ENCODE results near the gene ATR.

Gene ATR

DNA sequence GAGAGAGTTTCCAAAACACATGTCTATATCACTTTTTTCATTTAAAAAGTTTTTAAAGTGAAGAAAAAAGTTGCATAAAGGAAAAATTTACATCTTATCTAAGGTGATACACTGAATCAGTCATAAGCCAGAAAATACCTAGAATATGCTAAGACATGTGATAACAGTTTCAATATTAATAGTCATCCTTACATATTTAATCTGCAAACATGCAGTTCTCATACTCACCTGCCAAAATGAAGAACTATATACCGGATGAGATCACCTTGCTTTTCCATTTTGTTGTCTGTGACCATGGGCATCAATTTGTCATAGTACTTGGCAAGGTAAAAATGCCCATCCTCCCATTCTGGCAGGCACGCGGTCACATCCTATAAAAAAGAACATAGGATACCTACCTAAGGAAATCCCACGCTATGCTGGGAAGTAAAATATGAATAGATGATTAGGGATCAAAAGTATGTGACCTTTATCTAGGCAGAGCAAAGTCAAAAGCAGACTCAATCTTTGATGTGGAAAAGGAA, 93.6 kb downstream of the ATR start:
- TF ChIP-seq, protein P1, sequence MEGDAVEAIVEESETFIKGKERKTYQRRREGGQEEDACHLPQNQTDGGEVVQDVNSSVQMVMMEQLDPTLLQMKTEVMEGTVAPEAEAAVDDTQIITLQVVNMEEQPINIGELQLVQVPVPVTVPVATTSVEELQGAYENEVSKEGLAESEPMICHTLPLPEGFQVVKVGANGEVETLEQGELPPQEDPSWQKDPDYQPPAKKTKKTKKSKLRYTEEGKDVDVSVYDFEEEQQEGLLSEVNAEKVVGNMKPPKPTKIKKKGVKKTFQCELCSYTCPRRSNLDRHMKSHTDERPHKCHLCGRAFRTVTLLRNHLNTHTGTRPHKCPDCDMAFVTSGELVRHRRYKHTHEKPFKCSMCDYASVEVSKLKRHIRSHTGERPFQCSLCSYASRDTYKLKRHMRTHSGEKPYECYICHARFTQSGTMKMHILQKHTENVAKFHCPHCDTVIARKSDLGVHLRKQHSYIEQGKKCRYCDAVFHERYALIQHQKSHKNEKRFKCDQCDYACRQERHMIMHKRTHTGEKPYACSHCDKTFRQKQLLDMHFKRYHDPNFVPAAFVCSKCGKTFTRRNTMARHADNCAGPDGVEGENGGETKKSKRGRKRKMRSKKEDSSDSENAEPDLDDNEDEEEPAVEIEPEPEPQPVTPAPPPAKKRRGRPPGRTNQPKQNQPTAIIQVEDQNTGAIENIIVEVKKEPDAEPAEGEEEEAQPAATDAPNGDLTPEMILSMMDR (conservative IDR thresholded peaks at IDR 0.05; ENCODE audit: control insufficient read depth, insufficient read depth, low read depth, low read length) = no peak
- DNase-seq (ENCODE audit: low read depth) = no peak
- H3K4me3 ChIP-seq (ENCODE audit: control insufficient read depth, low read depth, low read length) = no peak overlapping the region

DNA sequence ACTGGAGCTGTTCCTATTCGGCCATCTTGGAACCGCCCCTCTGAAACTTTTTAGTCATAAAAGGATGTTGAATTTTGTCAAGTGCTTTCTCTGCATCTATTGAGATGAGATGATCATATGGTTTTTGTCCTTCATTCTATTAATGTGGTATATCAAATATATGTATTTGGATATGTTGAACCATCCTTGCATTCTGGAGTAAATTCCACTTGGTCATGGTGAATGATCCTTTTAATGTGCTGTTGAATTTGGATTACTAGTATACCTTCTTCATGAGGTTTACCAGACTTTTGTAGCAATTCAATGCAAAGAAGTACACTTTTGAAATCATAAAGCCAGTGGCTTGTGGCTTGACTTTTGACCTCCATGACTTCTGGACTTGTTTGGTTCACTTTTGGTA, 97.3 kb downstream of the ATR start:
- no peak for DNase-seq (ENCODE audit: low read depth)
- TF ChIP-seq, protein P1 (conservative IDR thresholded peaks at IDR 0.05; ENCODE audit: control insufficient read depth, insufficient read depth, low read depth, low read length) = no peak
- no peak overlapping the region for H3K4me3 ChIP-seq (ENCODE audit: control insufficient read depth, low read depth, low read length)

DNA sequence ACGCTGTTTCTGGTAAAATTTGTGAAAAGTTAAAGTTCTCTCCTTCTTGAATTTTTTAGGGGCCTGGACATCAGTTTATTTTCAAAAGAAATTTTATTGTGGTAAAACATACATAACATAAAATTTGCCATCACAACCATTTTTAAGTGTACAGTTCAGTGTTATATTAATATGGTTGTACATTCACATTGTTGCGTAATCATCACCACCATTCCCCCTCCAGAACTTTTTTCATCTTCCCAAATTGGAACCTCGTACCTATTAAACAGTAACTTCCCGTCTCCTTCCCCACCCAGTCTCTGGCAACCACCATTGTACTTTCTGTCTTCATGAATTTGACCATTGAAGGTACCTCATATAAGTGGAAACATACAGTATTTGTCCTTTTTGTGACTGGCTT, 107.7 kb downstream of the ATR start:
- no peak for DNase-seq (ENCODE audit: low read depth)
- no peak overlapping the region for H3K4me3 ChIP-seq (ENCODE audit: control insufficient read depth, low read depth, low read length)

DNA sequence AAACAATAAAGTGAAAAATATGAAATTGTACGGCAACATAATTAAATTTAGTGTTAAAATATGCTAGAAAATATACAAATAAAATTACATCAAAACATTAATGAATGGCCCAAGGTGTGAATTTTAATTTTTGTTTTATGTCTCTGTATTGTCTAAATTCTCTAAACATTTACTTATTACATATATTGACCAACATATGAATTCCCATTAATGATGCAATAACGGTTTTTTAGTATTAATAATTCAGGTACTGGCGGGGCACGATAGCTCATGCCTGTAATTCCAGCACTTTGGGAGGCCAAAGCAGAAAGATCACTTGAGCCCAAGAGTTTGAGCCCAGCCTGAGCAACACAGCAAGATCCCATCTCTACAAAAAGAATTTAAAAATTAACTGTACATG, 110.1 kb downstream of the ATR start:
- DNase-seq (ENCODE audit: low read depth) = no peak
- TF ChIP-seq, protein P1 (conservative IDR thresholded peaks at IDR 0.05; ENCODE audit: control insufficient read depth, insufficient read depth, low read depth, low read length) = no peak
- no peak overlapping the region for H3K4me3 ChIP-seq (ENCODE audit: control insufficient read depth, low read depth, low read length)

More for the DNA sequence above, 107.7 kb downstream of the ATR start:
- TF ChIP-seq, protein P1 (conservative IDR thresholded peaks at IDR 0.05; ENCODE audit: control insufficient read depth, insufficient read depth, low read depth, low read length) = no peak

DNA sequence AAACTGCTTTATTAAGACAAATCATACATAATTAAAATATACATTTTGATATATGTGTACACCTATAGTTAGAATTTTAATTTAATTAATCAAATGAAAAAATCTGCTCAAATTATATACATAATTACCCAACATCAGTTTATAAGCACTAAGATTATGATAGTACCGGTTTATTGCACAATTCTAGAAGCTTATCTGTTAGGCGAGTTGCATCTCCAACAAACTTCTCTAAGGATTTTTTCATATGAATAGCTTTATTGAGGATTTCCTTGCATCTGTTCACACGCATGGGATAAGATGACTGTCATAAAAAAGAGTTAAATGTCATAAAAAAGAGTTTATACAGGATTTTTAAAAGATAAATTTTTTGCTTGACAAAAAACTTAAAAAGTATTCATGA, 110.8 kb downstream of the ATR start:
- no peak for DNase-seq (ENCODE audit: low read depth)
- H3K4me3 ChIP-seq (ENCODE audit: control insufficient read depth, low read depth, low read length) = no peak overlapping the region
- TF ChIP-seq, protein P1 (conservative IDR thresholded peaks at IDR 0.05; ENCODE audit: control insufficient read depth, insufficient read depth, low read depth, low read length) = no peak

DNA sequence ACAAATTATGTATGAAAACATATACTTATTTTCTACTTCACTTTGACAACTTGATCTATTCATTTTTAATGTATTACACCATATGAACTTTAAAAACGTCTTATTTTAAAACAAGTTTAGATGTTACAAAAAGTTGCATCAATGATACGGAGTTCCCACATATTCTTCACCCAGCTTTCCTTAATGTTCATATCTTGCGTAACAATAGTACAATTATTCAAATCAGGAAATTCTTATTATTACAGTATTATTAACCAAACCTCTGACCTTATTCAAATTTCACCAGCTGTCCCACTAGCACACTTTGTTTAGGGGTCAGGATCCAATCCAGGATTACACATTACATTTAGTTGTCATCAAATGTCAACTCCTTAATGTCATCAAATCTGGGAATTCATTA, 117.8 kb downstream of the ATR start:
- TF ChIP-seq, protein P1 (conservative IDR thresholded peaks at IDR 0.05; ENCODE audit: control insufficient read depth, insufficient read depth, low read depth, low read length) = no peak
- H3K4me3 ChIP-seq (ENCODE audit: control insufficient read depth, low read depth, low read length) = no peak overlapping the region
- DNase-seq (ENCODE audit: low read depth) = no peak

DNA sequence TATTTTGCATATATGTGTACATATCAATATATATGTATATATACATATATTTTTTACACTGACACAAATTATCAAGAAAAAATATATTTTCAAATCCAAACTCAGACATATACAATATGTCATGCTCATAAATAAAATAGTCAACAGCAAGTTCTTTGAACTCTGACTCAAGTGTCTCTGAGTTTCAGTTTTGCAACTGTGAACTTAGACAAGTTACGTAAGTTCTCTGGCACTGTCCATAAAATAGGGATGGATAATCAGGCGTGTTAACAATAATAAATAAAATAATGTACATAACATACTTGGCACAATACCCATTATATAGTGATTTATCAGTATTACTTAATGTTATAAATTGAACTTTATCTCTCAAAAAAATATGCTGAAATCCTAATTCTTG, 118.6 kb downstream of the ATR start:
- TF ChIP-seq, protein P1 (conservative IDR thresholded peaks at IDR 0.05; ENCODE audit: control insufficient read depth, insufficient read depth, low read depth, low read length) = no peak
- H3K4me3 ChIP-seq (ENCODE audit: control insufficient read depth, low read depth, low read length) = no peak overlapping the region
- DNase-seq (ENCODE audit: low read depth) = peak; percentile 40
